GM12878 (cell line): ENCODE results near the gene AIG1. TPM values are rescaled to one million over a fixed set of nuclear protein-coding genes. Genes with fewer than 3 reads are reported as not detected.

Experiments used
- ATAC-seq: fragments of 200-7000 bp; cut with Tn5 transposase; 3 replicates; pipeline ENCODE4 v1.9.1; 2020; ENCODE audit warnings: mild to moderate bottlenecking, moderate library complexity
- BruUV-seq: library from RNA; stranded (reverse); fragments of 400-500 nt; replicated peaks from 2 replicates; lab custom pipeline; 2021; lab: Mats Ljungman, UMichigan
- CTCF ChIA-PET: fragments of 300-600 bp; sonication (Branson Sonifier 250); formaldehyde crosslinking; extraction: SDS; loops from one replicate; lab custom pipeline; 2021; ENCODE audit warnings: inconsistent platforms; lab: Yijun Ruan, JAX
- POLR2A ChIA-PET: fragments of 350-600 bp; formaldehyde crosslinking; extraction: SDS; loops from one replicate; lab custom pipeline; 2021; ENCODE audit warnings: inconsistent platforms; lab: Charles Lee
- RAD21 ChIA-PET: fragments of 300-600 bp; sonication (Branson Sonifier 250); formaldehyde crosslinking; loops from one replicate; lab custom pipeline; 2023; ENCODE audit warnings: antibody characterized with exemption; ENCODE audit not compliant: unreplicated experiment; lab: Charles Lee
- SMC1A ChIA-PET: fragments of 300-600 bp; sonication (Branson Sonifier 250); formaldehyde crosslinking; loops from one replicate; lab custom pipeline; 2023; ENCODE audit not compliant: unreplicated experiment, uncharacterized antibody; lab: Charles Lee
- DNase-seq: peaks from one replicate; pipeline ENCODE4 v3.0.0-alpha.2; 2011; ENCODE audit warnings: low read depth, low spot score
- FAIRE-seq: peaks from 3 replicates; lab custom pipeline; 2011; peaks lifted over from hg19 to GRCh38; lab: Jason Lieb, UNC
- H2AFZ ChIP-seq: 2 replicates; pipeline ENCODE4 v1.6.0; 2011; ENCODE audit warnings: low read depth, low read length, control low read depth; ENCODE audit not compliant: control insufficient read depth
- H3K27ac ChIP-seq: 2 replicates; pipeline ENCODE4 v1.5.1; 2011; ENCODE audit warnings: control low read depth; ENCODE audit not compliant: control insufficient read depth, insufficient read depth
- H3K27me3 ChIP-seq, 2 experiments: replicated peaks in 1 of 2; 2 replicates each; pipeline versions ENCODE4 v1.6.0 to v1.6.1; 2011; ENCODE audit warnings: low read length in 1 of 2; ENCODE audit not compliant: control insufficient read depth in 2 of 2, insufficient read depth in 2 of 2
- H3K36me3 ChIP-seq, 2 experiments: 2 replicates each; pipeline ENCODE4 v1.5.1; 2011; ENCODE audit warnings: low read length in 1 of 2; ENCODE audit not compliant: control insufficient read depth in 2 of 2, insufficient read depth in 2 of 2
- H3K4me1 ChIP-seq: 2 replicates; pipeline ENCODE4 v1.6.1; 2011; ENCODE audit warnings: mild to moderate bottlenecking, low read length, moderate library complexity, mixed read lengths; ENCODE audit not compliant: control insufficient read depth, insufficient read depth
- H3K4me2 ChIP-seq: 2 replicates; pipeline ENCODE4 v1.6.0; 2011; ENCODE audit warnings: control low read depth; ENCODE audit not compliant: control insufficient read depth, insufficient read depth
- H3K4me3 ChIP-seq: fragments of 200-600 bp; sonication (generic); 2 replicates; pipeline ENCODE4 v1.5.1; 2016
- H3K79me2 ChIP-seq: 2 replicates; pipeline ENCODE4 v1.6.0; 2011; ENCODE audit warnings: low read length; ENCODE audit not compliant: control insufficient read depth, insufficient read depth
- H3K9ac ChIP-seq: 2 replicates; pipeline ENCODE4 v1.8.0; 2011; ENCODE audit warnings: low read length, control low read depth, mixed read lengths; ENCODE audit not compliant: control insufficient read depth, insufficient read depth
- H3K9me3 ChIP-seq: replicated peaks from 3 replicates; pipeline ENCODE4 v1.5.1; 2011; ENCODE audit warnings: mild to moderate bottlenecking, low read length; ENCODE audit not compliant: control insufficient read depth, insufficient read depth
- H4K20me1 ChIP-seq: 2 replicates; pipeline ENCODE4 v1.6.0; 2011; ENCODE audit not compliant: control insufficient read depth, insufficient read depth
- CHD1 ChIP-seq: IDR thresholded peaks from 2 replicates; pipeline ENCODE4 v1.6.1; 2012; ENCODE audit warnings: low read depth, low read length, improper control_type of control experiment
- POLR2A ChIP-seq: IDR thresholded peaks from 2 replicates; pipeline ENCODE4 v1.6.1; 2011; ENCODE audit warnings: low read depth, mild to moderate bottlenecking, low read length
- POLR2AphosphoS5 ChIP-seq: IDR thresholded peaks from 2 replicates; pipeline ENCODE4 v1.6.1; 2011; ENCODE audit warnings: mild to moderate bottlenecking, low read length, inconsistent platforms
- SIX5 ChIP-seq: IDR thresholded peaks from 2 replicates; pipeline ENCODE4 v1.6.1; 2011; ENCODE audit warnings: mild to moderate bottlenecking, low read depth, low read length, moderate library complexity; ENCODE audit not compliant: severe bottlenecking
- STAT1 ChIP-seq: fragments of 450-650 bp; conservative IDR thresholded peaks from 2 replicates; pipeline ENCODE4 v1.6.1; 2014; ENCODE audit warnings: antibody characterized with exemption, mild to moderate bottlenecking
- ZNF622 ChIP-seq: fragments of 450-650 bp; IDR thresholded peaks from 2 replicates; pipeline ENCODE4 v1.6.1; 2017; ENCODE audit warnings: mild to moderate bottlenecking, inconsistent platforms
- WGBS: methylation state at CpG from one replicate; pipeline ENCODE4 v1.1.6; 2016; ENCODE audit warnings: low lambda C conversion rate; ENCODE audit not compliant: insufficient replicate concordance, insufficient coverage; ENCODE audit errors: missing lambda C conversion rate; 5-methylcytosine and 5-hydroxymethylcytosine counted together
- in situ Hi-C: fragments of 300-500 bp; cut with MboI; formaldehyde crosslinking; loops from 9 replicates; pipeline ENCODE4 v1.14.3; 2018; ENCODE audit warnings: mixed read lengths
- intact Hi-C: fragments of 100-400 bp; cut with micrococcal nuclease; formaldehyde crosslinking; loops from one replicate; pipeline ENCODE4 v1.14.2; 2022; ENCODE audit not compliant: unreplicated experiment
- polyA plus RNA-seq, 11 experiments: library from polyadenylated mRNA; depleted of rRNA in 4 of 11; unstranded in 6 of 11; stranded (reverse) in 5 of 11; fragments of >200 nt; fragmentation: Nextera tagmentation in 4 of 11; fragmentation: Illumina TruSeq in 1 of 11; extraction: Ambion mirVana in 4 of 11; extraction: Trizol in 1 of 11; gene quantifications; 1 replicate in 1 of 11; 2 replicates in 10 of 11; pipeline versions ENCODE4 v1.2.1 to v1.2.3, GENCODE V29; 2011 to 2016; ENCODE audit warnings: inconsistent platforms in 2 of 11, missing spikeins in 2 of 11, low read depth in 1 of 11
- total RNA-seq, 4 experiments: library from RNA; depleted of rRNA in 3 of 4; stranded (reverse); fragments of >200 nt in 3 of 4; fragmentation: Illumina TruSeq in 1 of 4; extraction: Trizol in 1 of 4; gene quantifications; 2 replicates each; pipeline versions ENCODE4 v1.2.1 to v1.2.3, GENCODE V29; 2013 to 2021
- TF ChIP-seq, protein P1 (sequence below): fragments of 450-650 bp; IDR thresholded peaks from 2 replicates; pipeline ENCODE4 v1.6.1; 2017; ENCODE audit warnings: mild to moderate bottlenecking, moderate library complexity

AIG1 gene
- total and polyA plus RNA-seq, 10 of the 15 experiments (the other 5 are each of a cell fraction or from before 2014, with no cell fraction given): 27.0 to 74.5 (median 36.4) TPM

DNA sequence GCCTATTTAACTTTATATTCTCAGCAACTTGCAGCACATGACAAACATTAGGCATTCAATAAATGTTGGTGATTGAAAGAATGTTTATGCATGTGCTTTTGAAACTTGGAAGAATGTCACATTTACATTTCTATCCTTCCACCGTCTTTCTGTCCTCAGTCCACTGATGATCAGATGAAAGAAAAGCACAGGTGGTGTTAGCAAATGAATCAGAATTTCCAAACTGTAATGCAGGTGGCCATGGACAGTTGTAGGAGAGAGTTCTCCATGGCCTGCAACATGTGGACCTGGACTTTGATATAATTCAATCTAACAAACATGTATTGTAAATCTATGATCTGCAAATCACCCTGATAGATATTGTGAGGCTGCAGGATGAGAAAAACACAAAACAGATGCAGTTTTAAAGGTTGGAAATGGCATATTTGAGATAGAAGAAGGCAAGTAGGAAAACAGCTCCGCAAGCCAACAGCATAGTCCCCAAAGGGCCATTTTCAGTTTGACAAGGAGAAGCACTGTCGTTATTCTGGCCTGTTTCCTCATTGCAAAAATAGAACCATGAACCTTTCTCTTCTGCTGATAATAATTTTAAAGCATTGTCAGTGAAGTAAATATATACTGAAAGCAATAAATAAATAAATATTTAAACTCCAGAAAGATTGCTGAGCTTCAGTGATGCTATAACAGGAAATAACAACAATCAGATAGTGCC, 119.4 kb downstream of the AIG1 start:
- no peak for FAIRE-seq

More for the DNA sequence above, 119.4 kb downstream of the AIG1 start:
- no peak for DNase-seq
- no peaks in the 10 kb centered on the region for H3K27me3 ChIP-seq
- intact Hi-C loops: no loop called here
- ChIA-PET POLR2A (no interaction called here), CTCF (no interaction called here), SMC1A (no interaction called here), RAD21 (no interaction called here)
- H3K4me3 ChIP-seq: no peak overlapping the region
- ATAC-seq: no peak
- H2AFZ ChIP-seq: no peak overlapping the region
- H3K4me2 ChIP-seq: no peak overlapping the region
- 85% methylated on average over 3 of the region's 3 CpGs for WGBS
- H3K27ac ChIP-seq: no peak overlapping the region
- BruUV-seq: no TSS peak
- no peak overlapping the region for H3K9ac ChIP-seq
- in situ Hi-C loops: no loop called here
- TF ChIP-seq ZNF622 (no peak), POLR2AphosphoS5 (no peak), CHD1 (no peak), STAT1 (no peak), SIX5 (no peak), POLR2A (no peak)
- TF ChIP-seq, protein P1, sequence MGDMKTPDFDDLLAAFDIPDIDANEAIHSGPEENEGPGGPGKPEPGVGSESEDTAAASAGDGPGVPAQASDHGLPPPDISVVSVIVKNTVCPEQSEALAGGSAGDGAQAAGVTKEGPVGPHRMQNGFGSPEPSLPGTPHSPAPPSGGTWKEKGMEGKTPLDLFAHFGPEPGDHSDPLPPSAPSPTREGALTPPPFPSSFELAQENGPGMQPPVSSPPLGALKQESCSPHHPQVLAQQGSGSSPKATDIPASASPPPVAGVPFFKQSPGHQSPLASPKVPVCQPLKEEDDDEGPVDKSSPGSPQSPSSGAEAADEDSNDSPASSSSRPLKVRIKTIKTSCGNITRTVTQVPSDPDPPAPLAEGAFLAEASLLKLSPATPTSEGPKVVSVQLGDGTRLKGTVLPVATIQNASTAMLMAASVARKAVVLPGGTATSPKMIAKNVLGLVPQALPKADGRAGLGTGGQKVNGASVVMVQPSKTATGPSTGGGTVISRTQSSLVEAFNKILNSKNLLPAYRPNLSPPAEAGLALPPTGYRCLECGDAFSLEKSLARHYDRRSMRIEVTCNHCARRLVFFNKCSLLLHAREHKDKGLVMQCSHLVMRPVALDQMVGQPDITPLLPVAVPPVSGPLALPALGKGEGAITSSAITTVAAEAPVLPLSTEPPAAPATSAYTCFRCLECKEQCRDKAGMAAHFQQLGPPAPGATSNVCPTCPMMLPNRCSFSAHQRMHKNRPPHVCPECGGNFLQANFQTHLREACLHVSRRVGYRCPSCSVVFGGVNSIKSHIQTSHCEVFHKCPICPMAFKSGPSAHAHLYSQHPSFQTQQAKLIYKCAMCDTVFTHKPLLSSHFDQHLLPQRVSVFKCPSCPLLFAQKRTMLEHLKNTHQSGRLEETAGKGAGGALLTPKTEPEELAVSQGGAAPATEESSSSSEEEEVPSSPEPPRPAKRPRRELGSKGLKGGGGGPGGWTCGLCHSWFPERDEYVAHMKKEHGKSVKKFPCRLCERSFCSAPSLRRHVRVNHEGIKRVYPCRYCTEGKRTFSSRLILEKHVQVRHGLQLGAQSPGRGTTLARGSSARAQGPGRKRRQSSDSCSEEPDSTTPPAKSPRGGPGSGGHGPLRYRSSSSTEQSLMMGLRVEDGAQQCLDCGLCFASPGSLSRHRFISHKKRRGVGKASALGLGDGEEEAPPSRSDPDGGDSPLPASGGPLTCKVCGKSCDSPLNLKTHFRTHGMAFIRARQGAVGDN: no peak
- H3K4me1 ChIP-seq: no peaks in the 10 kb centered on the region
- no peaks in the 10 kb centered on the region; the same call in none of the 3 replicates for H3K9me3 ChIP-seq
- H4K20me1 ChIP-seq: no peaks in the 10 kb centered on the region
- H3K36me3 ChIP-seq: no peaks in the 10 kb centered on the region
- H3K79me2 ChIP-seq: no peaks in the 10 kb centered on the region
